Activated gamma-delta T cell treated with Interleukin-2 at 50 U/mL for 16 hours (primary cell): ENCODE data around the gene EIF4A3.
"Not testable (repeated sequence)": the region's sequence is repeated elsewhere in the genome, so short reads cannot be mapped to it uniquely, and the experiment has no call there.

Experiments used
- DNase-seq: peaks from one replicate; pipeline ENCODE4 v3.0.0-alpha.2; 2020

Gene EIF4A3

DNA sequence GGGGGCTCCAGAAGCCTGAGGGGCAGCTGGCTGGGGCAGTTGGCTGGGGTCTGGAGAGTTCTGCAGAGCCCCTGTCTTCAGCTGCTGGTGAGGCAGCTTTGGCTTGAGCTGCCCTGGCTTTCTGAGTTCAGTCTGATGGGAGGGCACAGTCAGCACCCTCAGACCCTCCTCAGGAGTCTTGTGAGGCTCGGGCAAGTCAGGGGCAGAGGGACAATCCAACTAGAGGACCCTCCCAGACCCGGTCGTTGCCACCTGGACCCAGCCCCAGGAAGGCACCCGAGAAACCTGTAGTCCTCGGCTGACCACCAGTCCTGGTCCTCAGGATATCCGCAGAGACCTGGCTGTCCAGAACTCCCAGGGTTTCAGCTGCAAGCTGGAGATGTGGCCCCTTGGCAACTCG, 24.8 kb upstream of the EIF4A3 start:
- DNase-seq = no peak

DNA sequence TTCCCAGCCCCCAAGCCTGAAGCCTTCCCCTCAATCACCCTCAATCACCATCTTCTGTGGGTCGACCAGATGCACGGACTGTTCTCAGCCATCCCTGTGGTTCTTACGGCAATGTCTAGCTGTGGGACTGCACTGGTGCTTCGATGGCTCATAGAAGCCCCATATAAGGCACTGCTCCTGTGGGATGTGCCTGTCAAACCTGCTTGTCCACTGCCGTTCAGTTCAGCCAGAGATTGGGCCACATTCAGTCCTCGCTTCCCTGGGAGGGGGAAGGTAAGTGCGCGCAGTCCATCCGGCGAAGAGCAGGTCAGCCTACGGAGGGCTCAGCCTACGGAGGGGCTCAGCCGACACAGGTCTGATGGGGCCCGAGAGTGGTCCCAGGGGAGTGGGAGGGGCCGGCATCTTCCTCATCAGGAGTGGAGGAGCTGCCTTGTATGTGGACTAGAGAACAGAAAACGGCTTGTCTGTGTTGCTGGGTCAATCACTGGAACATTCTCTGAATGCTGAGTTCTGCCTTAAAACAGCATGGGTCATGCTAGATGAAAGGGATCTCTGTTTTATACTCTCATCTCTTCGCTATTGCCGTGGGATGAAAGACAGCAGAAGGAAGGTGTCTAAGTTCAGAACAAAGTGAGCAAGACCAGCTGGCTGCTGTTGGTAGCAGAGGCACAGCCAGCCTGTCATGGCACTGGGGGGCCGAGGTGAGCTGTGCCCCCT, 23.0 kb upstream of the EIF4A3 start, which contains the start of gene CARD14:
Gene CARD14 (plus strand): TSS at position 247 of the 717 bp plus-strand sequence. CDS start 11,409 bp downstream, outside the sequence.
- DNase-seq = no peak

DNA sequence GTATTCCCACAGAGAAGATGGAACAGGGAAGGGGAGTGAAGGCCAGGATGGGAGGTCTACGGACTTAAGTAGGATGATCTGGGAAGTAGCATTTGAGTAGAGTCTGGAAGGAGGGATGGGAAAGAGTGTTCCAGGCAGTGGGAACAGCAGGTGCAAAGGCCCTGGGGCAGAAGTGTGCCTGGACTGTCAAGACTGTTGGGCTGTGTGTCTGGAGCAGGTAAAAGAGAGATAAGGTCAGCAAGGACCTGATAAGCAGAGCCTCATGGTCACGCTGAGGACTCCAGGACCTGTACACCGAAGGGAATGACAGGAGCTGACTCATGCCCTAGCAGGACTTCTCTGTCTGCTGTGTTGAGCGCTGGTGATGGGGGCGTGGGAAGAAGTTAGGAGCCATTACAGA, 22.2 kb upstream of the EIF4A3 start:
- DNase-seq = no peak

DNA sequence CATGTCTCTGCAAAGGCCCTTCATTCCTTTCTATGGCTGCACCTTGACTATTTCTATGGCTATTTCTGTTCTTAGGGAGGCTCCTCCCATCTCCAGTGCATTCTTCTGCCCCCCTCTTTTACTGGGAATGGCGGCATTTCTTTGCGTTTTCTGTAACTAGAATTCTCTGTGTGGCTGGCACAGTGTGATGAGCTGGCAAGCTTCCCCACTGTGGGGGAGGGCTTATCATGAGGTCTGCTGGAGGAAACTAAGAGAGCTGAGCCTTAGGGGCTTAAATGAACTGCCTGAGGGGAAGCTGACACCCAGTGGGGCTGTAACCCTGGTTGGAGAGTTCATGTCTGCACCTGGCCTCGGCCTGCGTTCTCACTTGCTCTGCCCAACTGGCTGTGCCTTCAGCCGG, 21.4 kb upstream of the EIF4A3 start:
- DNase-seq = no peak

DNA sequence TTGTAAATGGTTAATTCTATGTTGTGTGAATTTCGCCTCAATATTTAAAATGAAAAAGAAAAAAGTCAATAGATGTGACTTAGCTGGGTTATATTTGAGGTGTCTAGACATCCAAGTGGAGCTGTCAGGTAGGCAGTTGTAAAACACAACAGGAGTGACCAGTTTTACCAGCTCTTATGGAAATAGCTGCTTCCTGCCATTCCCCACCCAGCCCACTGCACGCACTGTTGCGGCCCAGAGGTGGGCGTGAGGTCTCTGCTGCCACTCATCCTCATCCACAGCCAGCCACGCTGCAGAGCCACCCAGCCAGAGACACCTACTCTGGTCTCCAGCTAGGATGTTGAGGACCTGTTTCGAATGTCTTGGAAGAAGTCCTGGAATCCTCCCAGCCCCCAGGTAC, 19.5 kb upstream of the EIF4A3 start:
- no peak for DNase-seq

GRCh38 chr17:80164185-80164584, 17.3 kb upstream of the EIF4A3 start:
- DNase-seq = no peak

DNA sequence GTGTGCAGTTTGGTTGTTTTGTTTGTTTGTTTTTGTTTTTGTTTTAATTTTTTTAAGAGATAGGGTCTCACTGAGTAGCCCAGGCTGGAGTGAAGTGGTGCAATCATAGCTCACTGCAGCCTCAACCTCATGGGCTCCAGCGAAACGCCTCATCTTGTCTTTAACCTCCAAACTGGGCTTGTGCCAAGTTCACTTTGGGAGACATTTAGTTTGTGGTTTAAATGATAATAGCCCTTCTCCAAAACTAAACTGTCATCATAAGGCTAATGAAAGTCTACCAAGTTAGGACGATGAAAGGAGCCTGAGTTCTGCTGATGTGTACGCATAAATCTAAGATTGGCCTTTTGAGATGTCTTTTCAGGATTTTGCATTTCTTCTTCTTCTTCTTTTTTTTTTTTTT, 16.4 kb upstream of the EIF4A3 start:
- DNase-seq = no peak

DNA sequence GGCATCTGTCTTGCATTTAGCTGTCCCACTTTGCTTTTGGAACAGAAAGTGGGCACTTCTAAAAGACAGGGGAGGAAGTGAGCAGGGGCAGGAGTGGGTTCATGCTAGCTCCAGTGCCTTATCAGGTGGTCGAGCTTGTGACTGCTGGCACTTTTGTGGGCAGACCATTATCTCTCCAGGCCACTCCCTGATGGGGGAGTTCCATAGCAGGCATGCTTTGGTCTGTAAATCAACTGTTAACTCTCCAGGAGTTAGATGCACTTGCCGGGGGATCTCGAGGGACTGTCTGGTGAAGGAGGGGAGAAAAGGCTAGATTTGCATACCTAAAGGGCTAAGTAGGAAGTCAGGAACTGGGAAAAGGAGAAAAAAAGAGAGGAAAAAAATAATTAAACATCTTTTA, 13.6 kb upstream of the EIF4A3 start:
- DNase-seq = no peak

DNA sequence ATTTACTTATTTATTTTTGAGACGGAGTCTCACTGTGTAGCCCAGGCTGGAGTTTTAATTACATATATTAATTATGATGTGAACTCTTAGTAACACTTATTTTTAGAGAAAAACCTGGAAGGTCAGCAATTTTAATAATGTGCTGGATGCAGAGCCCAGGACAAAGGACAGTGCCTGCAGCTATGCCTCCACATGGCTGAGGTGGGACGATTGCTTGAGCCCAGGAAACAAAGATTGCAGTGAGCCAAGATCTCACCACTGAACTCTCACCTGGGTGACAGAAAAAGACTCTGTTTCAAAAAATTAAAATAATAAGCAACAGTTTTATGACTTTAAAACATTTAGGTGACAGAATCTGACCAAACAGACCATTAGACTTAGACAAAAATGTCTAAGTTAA, 11.9 kb upstream of the EIF4A3 start:
- DNase-seq = no peak

DNA sequence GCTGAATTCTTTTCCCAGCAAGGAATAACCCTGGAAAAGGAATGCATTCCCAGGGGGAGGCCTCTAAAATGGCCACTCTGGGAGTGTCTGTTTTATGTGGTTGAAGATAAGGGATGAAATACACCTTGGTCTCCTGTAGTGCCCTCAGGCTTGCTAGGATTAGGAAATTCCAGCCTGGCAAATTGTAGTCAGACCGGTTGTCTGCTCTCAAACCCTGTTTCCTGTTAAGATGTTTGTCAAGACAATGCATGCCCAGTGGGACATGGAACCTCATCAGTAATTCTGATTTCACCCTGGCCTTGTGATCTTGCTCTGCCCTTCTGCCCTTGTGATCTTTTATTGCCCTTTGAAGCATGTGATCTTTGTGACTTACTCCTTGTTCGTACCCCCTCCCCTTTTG, 8.7 kb upstream of the EIF4A3 start:
- DNase-seq = not testable (repeated sequence)

DNA sequence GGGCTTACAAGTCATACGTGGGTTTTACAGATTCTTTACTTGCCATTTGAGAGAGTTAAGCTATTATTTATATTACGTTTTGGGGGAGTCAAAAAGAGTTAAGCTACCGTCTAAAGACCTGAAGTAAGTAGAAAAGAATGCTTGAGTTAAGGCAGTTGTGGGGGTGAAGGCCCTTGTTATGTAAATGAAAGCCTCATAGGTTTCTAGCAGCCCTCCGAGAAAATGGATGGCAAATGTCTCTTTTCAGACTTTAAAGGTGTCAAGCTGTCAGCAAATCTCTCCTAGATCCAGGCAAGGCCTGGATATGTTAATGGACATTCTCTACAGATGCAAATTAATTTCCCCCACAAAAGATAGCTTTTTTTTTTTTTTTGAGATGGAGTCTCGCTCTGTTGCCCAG, 7.2 kb upstream of the EIF4A3 start:
- DNase-seq = no peak

GRCh38 chr17:80153004-80153403, 6.1 kb upstream of the EIF4A3 start:
- DNase-seq = no peak

DNA sequence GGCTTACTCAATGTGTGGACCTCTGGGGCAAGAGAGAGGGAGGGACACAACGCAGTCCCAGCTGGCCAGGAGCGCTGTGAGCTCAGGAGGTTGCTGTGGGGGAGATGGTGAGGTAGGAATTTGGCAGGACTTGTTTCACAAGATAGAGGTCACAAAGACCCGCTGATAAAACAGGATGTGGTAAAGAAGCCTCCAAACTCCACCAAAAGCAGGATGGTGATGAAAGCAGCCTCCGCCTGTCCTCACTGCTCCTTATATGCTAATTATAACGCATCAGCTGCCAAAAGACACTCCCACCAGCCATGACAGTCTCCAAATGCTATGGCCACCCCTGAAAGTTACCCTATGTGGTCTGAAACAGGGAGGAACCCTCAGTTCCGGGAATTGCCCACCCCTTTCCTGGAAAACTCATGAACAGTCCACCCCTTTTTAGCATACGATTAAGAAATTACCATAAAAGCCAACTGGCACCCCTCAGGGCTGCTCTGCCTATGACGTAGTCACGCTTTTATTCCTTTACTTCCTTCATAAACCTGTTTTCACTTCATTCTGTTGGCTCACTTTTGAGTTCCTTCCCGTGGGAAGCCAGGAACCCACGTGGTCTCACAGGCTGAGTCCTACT, 5.3 kb upstream of the EIF4A3 start:
- DNase-seq = no peak

DNA sequence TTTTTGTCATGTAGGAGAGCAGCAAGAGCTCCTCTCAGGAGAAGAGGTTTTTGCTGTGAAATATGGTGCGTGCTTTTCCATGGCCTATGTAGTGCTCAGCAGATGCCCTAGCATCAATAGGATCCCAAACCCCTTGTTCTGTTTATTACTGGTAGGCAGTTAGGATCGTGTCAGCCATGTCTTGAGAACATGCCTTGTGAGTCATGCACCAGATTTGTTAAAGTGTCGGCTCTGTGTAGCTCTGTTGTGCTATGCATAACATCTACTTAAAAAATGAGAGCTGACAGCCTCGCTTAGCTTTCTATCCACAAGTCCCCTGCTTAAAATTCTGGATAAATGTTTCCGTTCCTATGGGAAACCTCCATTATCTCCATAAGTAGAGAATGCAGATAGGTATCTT, 4.4 kb upstream of the EIF4A3 start:
- DNase-seq = no peak

DNA sequence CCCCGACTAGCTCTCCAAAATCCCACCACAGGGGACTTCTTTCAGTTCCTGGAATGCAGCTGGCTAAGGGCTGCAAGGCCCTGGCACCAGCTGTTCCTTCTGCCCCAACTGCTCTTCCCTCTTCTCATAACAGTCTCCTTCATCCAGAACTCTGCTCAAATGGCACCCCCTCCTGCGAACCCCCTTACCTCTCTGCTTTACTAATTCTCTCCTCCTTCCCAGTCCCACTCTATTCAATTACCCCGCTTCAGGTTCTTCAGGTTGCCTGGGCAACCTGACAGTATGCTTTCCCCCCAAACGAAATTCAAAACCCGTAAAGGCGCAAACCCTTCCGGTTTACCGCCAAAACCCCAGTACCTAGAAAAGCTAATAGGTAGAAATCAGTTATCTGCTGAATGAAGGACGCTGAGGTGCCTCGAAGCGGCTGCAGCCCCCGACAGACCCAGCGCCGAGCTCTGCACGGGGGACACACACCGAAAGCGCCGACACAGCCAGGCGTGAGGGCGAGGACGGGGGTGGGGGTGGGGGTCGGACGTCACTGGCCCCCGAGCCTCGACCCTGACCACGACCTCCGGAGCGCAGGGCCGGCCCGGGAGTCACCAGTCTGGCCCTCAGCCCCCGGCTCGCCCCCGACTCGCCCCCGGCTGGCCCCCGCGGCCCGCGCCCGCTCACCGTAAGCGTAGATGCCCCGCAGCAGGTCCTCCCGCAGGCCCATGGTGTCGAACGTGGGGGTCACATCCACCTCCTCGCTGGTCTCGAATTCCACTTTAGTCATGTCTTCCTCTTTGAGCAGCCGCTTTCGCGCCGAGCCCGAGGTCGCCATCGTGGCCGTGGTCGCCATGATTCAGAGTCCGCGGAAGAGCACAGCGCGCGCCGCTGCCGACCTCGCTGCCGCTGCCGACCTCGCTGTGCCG, 550 bp downstream of the EIF4A3 start:
- DNase-seq = no peak

DNA sequence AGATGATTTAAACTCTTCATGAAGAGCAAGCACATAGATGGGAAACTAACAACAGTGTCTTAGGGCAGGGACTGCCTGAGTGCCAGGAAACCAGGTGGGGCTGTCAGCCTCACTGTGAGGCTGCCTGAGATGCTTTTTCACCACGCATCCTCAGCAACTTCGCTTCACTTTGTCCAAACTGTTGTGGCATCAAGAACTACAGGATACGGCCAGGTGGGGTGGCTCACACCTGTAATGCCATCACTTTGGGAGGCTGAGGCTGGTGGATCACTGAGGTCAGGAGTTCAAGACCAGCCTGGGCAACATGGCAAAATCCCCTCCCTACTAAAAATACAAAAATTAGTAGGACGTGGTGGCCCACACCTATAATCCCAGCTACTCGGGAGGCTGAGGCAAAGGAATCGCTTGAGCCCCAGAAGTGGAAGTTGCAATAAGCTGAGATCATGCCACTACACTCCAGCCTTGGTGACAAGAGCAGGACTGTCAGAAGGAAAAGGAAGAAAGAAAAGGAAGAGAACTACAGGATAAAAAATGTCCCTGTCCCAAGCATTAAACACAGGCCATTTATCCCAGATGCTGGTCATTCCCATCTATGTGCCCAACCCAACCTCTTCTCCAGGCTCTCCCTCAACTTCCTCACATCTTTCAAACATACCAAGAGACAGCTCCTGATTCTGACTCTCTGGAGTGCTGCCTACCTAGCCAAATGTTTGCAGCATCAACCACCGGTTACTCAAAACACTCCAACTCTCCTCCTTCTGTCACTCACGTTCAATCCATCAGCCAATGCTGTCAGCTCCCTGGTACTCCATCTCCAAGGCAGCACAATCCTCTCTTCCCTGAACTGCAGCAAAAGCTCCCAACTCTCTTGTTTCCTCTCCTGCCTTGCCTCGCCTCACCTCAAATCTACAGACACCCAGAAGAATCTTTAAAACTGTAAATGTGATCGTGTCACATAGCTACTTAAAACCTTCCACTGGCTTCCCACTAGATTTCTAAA, 1.6 kb downstream of the EIF4A3 start:
- no peak for DNase-seq

GRCh38 chr17:80142929-80143328, 4.0 kb downstream of the EIF4A3 start:
- DNase-seq = no peak

GRCh38 chr17:80141463-80142165, 5.3 kb downstream of the EIF4A3 start:
- DNase-seq = no peak

GRCh38 chr17:80138856-80139426, 8.0 kb downstream of the EIF4A3 start:
- no peak for DNase-seq

DNA sequence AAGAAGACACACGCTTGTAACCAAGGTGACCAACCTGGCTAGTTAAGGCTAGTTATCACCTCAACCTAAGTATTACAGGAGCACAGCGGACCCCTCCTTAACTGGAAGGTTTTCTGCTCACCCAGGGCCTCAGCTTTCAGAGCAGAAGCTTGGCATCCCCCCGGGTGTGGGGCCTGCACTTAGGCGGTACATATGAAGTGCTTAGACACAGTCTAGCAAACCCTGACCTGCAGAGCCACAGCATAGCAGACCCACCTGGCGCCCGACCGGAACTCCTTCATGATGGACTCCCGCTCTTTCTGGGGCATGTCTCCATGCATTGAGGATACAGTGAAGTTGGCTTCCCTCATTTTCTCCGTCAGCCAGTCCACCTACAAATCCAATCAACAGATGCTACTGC, 9.8 kb downstream of the EIF4A3 start:
- DNase-seq = no peak

GRCh38 chr17:80133626-80133970, 13.3 kb downstream of the EIF4A3 start:
- no peak for DNase-seq
